GM18909 (cell line): ENCODE results near the gene FERMT3.
A peak's percentile ranks its signal among the peaks of the same experiment; 100 is the strongest.

ENCODE experiments used
- ATAC-seq: cut with Tn5 transposase; IDR thresholded peaks from one replicate; pipeline ENCODE4 v1.9.1; 2021; ENCODE audit warnings: mild to moderate bottlenecking; ENCODE audit not compliant: unreplicated experiment, poor library complexity

FERMT3 gene

GRCh38 chr11:64259533-64260067 lies 53.1 kb downstream of the FERMT3 start:
- ATAC-seq: no peak

GRCh38 chr11:64260147-64260708 lies 53.7 kb downstream of the FERMT3 start:
- ATAC-seq: no peak

- ATAC-seq: no peak
These were observed 55.1 kb downstream of the FERMT3 start for GRCh38 chr11:64261556-64262080.

DNA sequence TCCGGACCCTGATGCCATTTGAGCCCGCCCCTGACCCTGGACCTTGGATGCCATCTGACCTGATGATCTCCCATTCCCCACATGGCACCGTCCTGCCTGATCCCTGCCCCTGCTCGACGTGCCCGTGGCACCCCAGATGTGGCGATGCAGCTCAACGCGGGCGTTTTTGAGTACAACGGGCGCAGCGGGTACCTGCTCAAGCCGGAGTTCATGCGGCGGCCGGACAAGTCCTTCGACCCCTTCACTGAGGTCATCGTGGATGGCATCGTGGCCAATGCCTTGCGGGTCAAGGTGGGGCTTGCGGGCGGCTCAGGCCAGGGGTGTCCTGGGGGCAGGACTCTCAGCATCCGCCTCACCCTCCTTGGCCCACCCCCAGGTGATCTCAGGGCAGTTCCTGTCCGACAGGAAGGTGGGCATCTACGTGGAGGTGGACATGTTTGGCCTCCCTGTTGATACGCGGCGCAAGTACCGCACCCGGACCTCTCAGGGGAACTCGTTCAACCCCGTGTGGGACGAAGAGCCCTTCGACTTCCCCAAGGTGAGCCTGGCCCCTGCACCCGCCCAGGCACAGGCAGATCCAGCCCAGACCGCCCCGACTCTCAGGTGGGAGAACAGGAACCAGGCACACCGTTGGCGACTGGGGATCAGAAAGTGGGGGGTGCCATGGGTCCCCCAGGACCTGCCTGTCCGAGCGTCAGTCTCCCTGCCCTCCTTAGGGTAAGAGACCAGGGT lies 55.9 kb downstream of the FERMT3 start:
- no peak for ATAC-seq

- ATAC-seq: no peak
These were observed 56.8 kb downstream of the FERMT3 start for GRCh38 chr11:64263021-64263946.

DNA sequence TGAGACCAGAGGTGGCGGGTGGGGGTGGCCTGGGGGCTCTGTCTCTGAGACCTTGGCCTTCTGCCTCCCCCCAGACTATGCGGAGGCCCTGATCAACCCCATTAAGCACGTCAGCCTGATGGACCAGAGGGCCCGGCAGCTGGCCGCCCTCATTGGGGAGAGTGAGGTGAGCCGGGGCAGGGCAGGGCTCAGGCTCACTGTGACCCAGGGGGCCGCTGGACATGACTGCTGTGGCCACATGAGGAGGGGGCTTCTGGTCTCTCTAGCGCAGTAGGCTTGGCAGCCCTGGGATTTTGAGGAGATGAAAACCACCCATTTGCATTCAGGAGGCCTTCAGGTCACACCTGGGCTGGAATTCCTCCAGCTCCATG lies 57.4 kb downstream of the FERMT3 start:
- ATAC-seq: no peak

DNA sequence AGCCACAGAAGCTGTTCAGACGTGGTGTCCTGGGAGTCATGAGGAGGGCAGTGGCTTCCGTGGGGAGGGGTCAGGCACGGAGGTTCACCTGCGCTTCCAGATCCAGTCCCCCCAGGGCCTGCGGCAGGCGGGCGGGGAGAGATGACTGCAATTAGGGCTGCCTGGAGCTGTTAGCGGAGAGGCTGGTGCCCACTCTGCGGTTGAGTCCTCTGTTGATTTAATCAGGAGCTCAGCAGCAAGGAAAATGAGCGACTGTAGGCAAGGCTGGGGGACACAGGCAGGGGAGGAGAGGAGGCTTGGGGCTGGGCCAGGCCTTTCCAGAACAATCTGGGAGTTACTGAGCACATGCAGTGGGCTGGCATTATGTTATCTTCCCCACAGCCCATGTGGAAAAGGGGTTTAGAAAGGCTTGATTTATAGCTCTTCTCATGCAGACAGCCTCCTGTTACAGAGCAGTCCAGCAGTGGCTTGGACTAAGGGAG lies 57.9 kb downstream of the FERMT3 start:
- ATAC-seq: no peak

DNA sequence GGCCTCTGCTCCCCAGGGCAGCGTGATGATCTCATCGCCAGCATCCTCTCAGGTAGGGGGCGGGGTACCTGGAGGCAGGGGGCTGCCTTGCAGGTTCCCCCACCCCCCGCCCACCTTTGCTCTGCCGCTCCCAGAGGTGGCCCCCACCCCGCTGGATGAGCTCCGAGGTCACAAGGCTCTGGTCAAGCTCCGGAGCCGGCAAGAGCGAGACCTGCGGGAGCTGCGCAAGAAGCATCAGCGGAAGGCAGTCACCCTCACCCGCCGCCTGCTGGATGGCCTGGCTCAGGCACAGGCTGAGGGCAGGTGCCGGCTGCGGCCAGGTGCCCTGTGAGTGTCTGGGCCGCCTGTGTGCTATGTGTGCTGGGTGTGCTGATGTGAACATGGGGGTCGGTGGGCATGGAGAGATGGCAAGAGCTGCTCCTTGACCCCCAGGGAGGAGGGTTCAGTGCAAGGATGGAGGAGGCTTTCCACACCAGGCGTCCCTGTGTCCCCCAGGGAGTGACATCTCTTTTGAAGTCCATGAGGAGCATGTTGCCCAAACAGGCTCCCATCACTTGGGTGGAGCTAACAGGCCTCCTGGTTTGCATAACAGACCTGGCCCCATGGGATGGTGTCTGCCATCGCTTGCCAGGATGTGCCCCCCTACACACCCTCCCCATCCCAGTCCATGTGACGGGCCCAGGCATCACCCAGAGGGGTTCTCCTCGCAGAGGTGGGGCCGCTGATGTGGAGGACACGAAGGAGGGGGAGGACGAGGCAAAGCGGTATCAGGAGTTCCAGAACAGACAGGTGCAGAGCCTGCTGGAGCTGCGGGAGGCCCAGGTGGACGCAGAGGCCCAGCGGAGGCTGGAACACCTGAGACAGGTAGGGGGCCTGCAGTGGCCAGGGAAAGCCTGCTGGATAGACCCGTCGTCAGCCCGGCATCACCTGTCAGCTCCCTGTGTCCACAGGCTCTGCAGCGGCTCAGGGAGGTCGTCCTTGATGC lies 58.9 kb downstream of the FERMT3 start:
- ATAC-seq: no peak

DNA sequence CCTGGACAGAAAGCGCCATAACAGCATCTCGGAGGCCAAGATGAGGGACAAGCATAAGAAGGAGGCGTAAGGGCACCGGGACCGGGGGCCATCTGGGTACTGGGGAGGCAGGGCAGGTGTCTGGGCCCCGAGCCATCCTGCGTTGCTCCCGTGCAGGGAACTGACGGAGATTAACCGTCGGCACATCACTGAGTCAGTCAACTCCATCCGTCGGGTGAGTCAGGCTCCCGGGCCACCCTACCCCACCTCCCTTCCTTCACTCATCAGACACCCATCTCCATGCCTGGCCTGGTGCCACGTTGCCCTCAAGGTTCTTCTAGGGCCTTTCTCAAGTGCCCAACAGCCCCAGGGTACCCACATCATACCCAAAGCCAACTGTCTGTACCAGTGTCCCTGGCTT lies 59.8 kb downstream of the FERMT3 start:
- ATAC-seq: no peak

GRCh38 chr11:64267207-64267945 lies 60.9 kb downstream of the FERMT3 start:
- no peak for ATAC-seq

DNA sequence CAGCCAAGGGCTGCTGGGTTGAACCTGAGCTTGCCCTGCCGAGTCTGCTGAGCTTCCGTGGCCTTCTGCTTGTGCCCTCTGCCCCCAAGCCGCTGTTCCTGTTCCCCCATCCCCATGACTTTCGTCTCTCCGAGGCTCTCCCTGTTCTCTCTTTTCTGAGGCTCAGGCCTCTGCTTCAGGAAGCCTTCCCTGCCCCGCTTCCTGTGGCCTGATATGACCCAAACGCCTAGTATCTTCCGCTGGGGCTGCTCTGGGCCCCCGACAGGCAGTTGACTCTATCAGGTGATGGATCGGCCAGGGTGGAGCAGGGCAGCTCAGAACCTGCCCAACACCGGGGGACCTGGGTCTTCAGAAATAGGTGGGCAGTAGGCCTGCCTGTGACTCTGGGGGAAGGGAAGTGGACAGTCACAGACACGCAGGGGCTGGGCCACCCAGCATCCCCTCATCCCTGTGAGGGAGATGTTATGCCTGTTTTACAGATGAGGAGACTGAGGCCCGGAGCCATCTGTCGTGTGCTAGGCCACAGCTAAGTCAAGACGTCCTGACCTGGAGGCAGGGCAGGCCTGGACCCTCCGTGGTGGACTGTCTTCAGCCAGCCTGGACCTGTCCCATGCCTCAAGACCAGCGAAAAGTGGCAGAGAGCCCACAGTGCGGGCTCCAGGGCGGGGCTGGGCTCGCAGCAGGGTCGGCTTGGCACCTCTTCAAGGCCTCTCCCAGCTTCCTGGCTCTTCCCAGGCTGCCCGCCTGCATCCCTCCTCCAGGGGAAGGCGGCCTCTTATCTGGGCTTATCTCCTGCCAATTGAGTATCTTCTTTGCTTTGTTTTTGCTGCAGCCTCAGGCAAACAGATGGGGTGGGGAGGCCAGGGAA lies 61.7 kb downstream of the FERMT3 start:
- ATAC-seq: no peak

DNA sequence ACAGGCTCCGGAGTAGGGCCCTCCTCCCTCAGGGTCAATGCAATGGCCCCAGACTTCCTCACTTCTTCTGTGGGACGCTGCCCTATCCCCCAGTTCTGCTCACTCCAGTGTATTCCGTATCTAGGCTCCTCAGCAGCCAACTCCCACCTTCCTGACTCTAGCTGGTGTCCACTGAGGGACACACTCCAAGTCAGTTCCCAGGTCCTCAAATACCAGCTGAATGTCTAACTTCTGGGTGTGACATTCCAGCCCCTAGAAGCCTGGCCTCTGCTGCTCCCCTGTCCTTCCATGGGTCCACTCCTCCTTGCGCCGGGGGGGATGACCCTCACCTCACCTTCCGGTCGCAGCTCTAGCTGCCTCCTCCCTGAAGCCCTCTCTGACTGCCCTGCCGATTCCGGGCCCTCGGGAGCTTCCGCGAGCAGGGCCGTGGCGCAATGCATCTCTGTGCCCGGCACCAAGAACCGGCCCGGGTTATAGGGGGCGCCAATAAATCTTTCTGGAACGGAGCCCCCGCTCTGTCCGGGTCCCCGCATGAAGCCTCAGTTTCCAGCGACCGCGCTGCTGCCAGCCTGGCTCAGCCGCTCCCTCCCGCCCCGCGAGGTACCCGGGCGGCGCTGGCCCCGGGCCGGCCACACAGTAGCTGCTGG lies 62.5 kb downstream of the FERMT3 start:
- ATAC-seq: peak; percentile 16

DNA sequence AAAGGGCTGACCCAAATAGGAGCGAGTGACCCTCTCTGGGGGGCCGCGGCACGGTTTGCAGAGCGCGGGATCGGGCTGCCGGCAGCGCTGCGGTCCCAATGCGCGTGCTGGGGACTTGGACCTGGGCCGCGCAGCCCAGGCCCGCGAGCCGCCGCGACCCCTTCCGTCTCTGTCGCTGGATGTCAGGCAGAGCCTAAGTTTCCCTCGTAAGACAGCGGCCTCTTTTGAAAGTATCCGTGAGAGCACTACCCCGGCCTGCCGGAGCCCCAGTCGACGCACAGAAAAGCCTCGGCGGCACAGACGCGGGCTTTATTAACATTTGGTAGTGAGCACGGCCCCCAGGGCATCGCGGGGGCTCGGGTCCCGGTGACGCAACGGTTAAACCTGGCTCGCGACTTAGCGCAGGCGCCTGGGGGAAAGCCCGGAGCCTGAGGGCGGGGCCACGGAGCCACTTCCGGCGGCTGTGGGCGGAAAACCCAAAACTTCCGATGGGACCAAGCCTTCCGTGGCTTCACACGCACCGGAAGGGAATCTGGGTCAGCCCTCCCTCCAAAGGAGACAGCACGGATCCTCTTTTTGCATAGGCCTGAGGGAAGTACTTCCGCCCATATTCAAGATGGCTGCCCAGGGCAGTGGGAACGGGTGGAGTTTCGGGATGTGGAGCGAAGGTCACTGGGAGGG lies 63.2 kb downstream of the FERMT3 start:
- ATAC-seq: peak; percentile 70
